Astrocyte (in vitro differentiated cells and primary cell): ENCODE data around the gene HPSE.

Source experiments
- CTCF ChIP-seq: IDR thresholded peaks from 2 replicates; pipeline ENCODE4 v1.5.1; 2011; ENCODE audit warnings: low read depth, mild to moderate bottlenecking, inconsistent platforms, low read length, moderate library complexity; ENCODE audit not compliant: insufficient read depth
- EZH2 ChIP-seq: IDR thresholded peaks from 2 replicates; pipeline ENCODE4 v1.6.1; 2012; ENCODE audit warnings: mild to moderate bottlenecking, low read length, inconsistent platforms; ENCODE audit not compliant: insufficient read depth

- TF ChIP-seq CTCF, result no peak
- no peak for TF ChIP-seq EZH2
Observed at GRCh38 chr4:83369831-83370639, 35.4 kb upstream of the HPSE start.
